ENCODE data around the gene TMEM17. TPM values are rescaled to one million over a fixed set of nuclear protein-coding genes. Genes with fewer than 3 reads are reported as not detected.
"Not testable (repeated sequence)": the region's sequence is repeated elsewhere in the genome, so short reads cannot be mapped to it uniquely, and the experiment has no call there.

The TMEM17 gene
- polyA plus RNA-seq, 2 of the 4 experiments (the other 2 are of a cell fraction), result 5.2 to 10.2 TPM

DNA sequence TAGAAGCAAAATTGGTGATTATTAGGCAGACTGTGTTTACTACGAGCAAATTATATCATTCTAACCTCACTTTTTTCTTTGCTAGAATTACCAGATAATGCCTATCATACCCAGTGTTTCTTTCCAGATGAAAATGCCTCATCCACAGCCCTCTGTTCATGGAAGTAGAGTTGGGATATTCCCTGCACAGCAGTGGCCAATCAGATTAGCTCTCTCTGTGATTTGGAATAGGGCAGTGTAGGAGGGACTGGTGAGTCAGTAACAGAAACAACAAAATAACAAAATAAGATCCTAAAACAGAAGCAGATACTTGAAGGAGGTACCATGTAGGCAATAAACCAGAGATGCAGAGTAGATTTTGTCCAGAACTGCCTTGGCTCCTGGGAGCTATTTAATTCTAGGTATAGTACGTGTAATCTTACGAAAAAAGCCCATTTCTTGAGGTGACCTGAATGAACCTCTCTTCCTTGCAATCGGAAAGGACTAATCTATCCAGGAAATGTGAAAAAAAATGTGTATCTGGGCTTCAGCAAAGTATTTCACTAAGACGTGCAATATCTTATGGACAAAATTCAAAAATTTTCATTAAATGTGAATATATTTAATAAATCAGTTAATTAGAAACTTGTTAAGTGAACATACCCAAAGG, 18.4 kb upstream of the TMEM17 start:
- ATAC-seq (no peak), FAIRE-seq (peak; percentile 59), DNase-seq (ENCODE audit: low read depth in 1 of 2, low spot score in 1 of 2) (no peak)
- 94% methylated on average over 5 of the region's 5 CpGs for WGBS (ENCODE audit: missing lambda C conversion rate)
- Histone ChIP-seq H3K4me1 (peaks cover 32% of the 10 kb centered on the region), H3K9me3 (peaks cover 12% of the 10 kb centered on the region; the same call in 2 of the 3 replicates), H3K27ac (no peak overlapping the region), H3K4me3 (no peak overlapping the region), H3K4me2 (no peak overlapping the region)
- TF ChIP-seq MAFK (IDR thresholded peaks at IDR 0.05; ENCODE audit: partially characterized antibody) (no peak), HOXB13 (CRISPR knock-in tag; IDR thresholded peaks at IDR 0.05; ENCODE audit: low read depth) (no peak), RFX5 (IDR thresholded peaks at IDR 0.05) (no peak), NFE2L2 (conservative IDR thresholded peaks at IDR 0.05; ENCODE audit: low read length) (no peak), CEBPB (IDR thresholded peaks at IDR 0.05) (no peak), KDM5A (IDR thresholded peaks at IDR 0.05) (no peak), CBX8 (IDR thresholded peaks at IDR 0.05) (no peak), JUNB (IDR thresholded peaks at IDR 0.05) (no peak), FOXS1 (CRISPR knock-in tag; IDR thresholded peaks at IDR 0.05) (no peak), SMC3 (IDR thresholded peaks at IDR 0.05) (no peak)
- TF ChIP-seq, protein P1, sequence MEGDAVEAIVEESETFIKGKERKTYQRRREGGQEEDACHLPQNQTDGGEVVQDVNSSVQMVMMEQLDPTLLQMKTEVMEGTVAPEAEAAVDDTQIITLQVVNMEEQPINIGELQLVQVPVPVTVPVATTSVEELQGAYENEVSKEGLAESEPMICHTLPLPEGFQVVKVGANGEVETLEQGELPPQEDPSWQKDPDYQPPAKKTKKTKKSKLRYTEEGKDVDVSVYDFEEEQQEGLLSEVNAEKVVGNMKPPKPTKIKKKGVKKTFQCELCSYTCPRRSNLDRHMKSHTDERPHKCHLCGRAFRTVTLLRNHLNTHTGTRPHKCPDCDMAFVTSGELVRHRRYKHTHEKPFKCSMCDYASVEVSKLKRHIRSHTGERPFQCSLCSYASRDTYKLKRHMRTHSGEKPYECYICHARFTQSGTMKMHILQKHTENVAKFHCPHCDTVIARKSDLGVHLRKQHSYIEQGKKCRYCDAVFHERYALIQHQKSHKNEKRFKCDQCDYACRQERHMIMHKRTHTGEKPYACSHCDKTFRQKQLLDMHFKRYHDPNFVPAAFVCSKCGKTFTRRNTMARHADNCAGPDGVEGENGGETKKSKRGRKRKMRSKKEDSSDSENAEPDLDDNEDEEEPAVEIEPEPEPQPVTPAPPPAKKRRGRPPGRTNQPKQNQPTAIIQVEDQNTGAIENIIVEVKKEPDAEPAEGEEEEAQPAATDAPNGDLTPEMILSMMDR (IDR thresholded peaks at IDR 0.05), result no peak
- TF ChIP-seq, protein P2, sequence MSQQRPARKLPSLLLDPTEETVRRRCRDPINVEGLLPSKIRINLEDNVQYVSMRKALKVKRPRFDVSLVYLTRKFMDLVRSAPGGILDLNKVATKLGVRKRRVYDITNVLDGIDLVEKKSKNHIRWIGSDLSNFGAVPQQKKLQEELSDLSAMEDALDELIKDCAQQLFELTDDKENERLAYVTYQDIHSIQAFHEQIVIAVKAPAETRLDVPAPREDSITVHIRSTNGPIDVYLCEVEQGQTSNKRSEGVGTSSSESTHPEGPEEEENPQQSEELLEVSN (IDR thresholded peaks at IDR 0.05; ENCODE audit: borderline replicate concordance, low read depth), result no peak
- TF ChIP-seq, protein P3, sequence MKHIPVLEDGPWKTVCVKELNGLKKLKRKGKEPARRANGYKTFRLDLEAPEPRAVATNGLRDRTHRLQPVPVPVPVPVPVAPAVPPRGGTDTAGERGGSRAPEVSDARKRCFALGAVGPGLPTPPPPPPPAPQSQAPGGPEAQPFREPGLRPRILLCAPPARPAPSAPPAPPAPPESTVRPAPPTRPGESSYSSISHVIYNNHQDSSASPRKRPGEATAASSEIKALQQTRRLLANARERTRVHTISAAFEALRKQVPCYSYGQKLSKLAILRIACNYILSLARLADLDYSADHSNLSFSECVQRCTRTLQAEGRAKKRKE (CRISPR knock-in tag; IDR thresholded peaks at IDR 0.05; ENCODE audit: low read depth), result no peak
- TF ChIP-seq, protein P4, sequence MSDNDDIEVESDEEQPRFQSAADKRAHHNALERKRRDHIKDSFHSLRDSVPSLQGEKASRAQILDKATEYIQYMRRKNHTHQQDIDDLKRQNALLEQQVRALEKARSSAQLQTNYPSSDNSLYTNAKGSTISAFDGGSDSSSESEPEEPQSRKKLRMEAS (IDR thresholded peaks at IDR 0.05), result no peak
- CTCF ChIA-PET, result no interaction called here
- POLR2A ChIA-PET, result no interaction called here

DNA sequence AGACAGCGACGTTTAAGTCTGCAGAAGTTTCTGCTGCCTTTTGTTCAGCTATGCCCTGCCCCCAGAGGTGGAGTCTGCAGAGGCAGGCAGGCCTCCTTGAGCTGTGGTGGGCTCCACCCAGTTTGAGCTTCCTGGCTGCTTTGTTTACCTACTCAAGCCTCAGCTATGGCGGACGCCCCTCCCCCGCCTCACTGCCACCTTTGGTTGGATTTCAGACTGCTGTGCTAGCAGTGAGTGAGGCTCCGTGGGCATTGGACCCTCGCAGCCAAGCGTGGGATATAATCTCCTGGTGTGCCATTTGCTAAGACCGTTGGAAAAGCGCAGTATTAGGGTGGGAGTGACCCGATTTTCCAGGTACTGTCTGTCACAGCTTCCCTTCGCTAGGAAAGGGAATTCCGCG, 15.1 kb upstream of the TMEM17 start:
- POLR2A ChIA-PET; H3K4me3 ChIP-seq; H3K27ac ChIP-seq; DNase-seq (ENCODE audit: low read depth in 1 of 2, low spot score in 1 of 2); FAIRE-seq; ATAC-seq; H3K4me1 ChIP-seq; H3K4me2 ChIP-seq: not testable (repeated sequence)
- WGBS (ENCODE audit: missing lambda C conversion rate), result 87% methylated on average over 13 of the region's 14 CpGs
- CTCF ChIA-PET, result interaction anchor here (1.5 kb wide), 1 partner anchor 13 kb away, joined by 3 read pairs; no protein-coding TSS in a partner anchor
- H3K9me3 ChIP-seq, result peaks cover 16% of the 10 kb centered on the region; the same call in 2 of the 3 replicates

DNA sequence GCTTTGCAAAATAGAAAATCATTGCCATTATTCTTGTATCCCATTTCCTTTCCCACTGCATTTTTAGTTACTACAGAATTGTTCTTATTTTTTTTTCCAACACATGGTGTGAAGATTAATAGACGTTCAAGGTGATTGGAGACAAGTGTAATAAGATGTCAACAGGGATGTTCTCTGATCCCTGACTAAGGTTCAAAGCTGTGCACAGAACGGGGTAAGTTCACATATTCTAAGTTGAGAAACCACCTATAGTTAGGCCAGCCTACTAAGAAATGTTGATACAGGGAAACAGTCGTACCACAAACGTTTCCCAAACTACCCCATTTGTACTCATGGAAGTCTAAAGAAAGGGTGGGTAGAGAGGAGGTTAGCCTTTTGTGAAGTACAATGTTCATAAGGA, 6.4 kb upstream of the TMEM17 start:
- ChIA-PET CTCF (no interaction called here), POLR2A (no interaction called here)
- 79% methylated on average over 4 of the region's 4 CpGs for WGBS (ENCODE audit: missing lambda C conversion rate)
- DNase-seq (ENCODE audit: low read depth in 1 of 2, low spot score in 1 of 2) (no peak), ATAC-seq (no peak), FAIRE-seq (no peak)
- Histone ChIP-seq H3K27ac (no peak overlapping the region), H3K4me1 (no peaks in the 10 kb centered on the region), H3K4me3 (no peak overlapping the region), H3K4me2 (no peak overlapping the region), H3K9me3 (no peaks in the 10 kb centered on the region)
- no peak for TF ChIP-seq MAZ (IDR thresholded peaks at IDR 0.05; ENCODE audit: borderline replicate concordance, low read depth, low read length)
- TF ChIP-seq RFX5 (IDR thresholded peaks at IDR 0.05), result no peak
- no peak for TF ChIP-seq FOXS1 (CRISPR knock-in tag; IDR thresholded peaks at IDR 0.05)
- no peak for TF ChIP-seq HOXB5 (CRISPR knock-in tag; IDR thresholded peaks at IDR 0.05)
- TF ChIP-seq FOSL2 (IDR thresholded peaks at IDR 0.05), result no peak
- TF ChIP-seq FOSL2 (CRISPR knock-in tag; IDR thresholded peaks at IDR 0.05), result no peak
- TF ChIP-seq NPAS2 (CRISPR knock-in tag; IDR thresholded peaks at IDR 0.05; ENCODE audit: borderline replicate concordance), result no peak
- no peak for TF ChIP-seq FOSB (CRISPR knock-in tag; IDR thresholded peaks at IDR 0.05)
- TF ChIP-seq ZC3H11A (IDR thresholded peaks at IDR 0.05), result no peak
- TF ChIP-seq PHF8 (IDR thresholded peaks at IDR 0.05; ENCODE audit: borderline replicate concordance, low read depth), result no peak
